Measurements from ENCODE around the gene PPDPF. TPM values are rescaled to one million over a fixed set of nuclear protein-coding genes. Genes with fewer than 3 reads are reported as not detected.

Gene PPDPF
- total and polyA plus RNA-seq, 2 donors (not counting 3 experiments of a cell fraction or from before 2014, with no cell fraction given): 52.2 to 219 TPM

DNA sequence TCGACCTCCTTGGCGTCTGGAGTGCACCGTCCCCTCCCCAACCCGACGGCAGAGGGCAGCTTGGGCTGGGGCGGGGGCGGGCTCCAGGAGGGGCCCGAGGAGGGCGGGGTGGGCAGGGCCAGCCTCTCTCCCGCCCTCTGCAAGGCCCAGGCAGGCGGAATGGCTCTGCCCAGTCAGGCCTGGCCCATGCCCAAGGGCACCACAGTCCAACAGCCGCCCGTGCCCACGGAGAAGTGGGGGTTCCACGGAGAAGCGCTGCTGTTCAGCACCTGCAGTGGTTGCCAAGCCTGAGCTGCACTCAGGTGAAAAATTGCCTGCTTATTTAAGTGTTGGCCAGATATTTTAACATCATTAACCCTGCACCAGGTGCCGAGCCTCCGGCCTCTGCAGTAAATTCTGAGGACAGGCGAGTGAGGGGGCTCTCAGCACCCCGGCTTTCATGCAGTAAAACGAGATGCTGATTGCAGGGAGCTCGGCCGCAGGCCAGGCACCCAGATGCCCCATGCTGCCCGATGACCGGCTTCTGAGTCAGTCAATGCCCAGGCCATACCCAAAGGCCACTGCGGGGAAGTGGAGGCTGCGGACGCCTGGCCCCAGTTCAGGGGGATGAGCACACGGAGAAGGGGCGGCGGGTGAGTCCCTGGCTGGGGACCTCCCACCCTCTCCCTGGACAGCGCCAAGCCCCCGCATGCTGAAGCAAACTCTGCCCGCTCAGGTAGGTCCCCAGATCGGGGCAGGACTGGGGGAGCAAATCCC lies 27.3 kb downstream of the PPDPF start, which contains the start of gene SRMS:
Gene SRMS, minus strand, starts transcription at position 25 of the 756 bp plus-strand sequence. CDS start 286 bp downstream, outside the sequence.
- ChIA-PET CTCF (interaction anchor here (1.9 kb wide), 1 partner anchor 10 kb away, joined by 12 read pairs; the partner anchor contains the start of gene PTK6), POLR2A (no interaction called here)
- no peak within 1 kb of the TSS for H3K4me3 ChIP-seq (replicated peaks in 1 of 3; ENCODE audit: insufficient read depth in 1 of 3, low read depth in 1 of 3, low read length in 3 of 3)
- H3K27ac ChIP-seq (ENCODE audit: insufficient read depth, low read depth, low read length): no peak within 1 kb of the TSS
- DNase-seq (ENCODE audit: low read depth, low spot score) (no peak), FAIRE-seq (no peak)
- no peaks in the 10 kb centered on the region for H3K4me1 ChIP-seq (ENCODE audit: control insufficient read depth, extremely low read depth, insufficient read depth, low read length)
- H3K79me2 ChIP-seq (ENCODE audit: control insufficient read depth, insufficient read depth, low read length): no peaks in the 10 kb centered on the region
- H3K4me2 ChIP-seq (ENCODE audit: insufficient read depth, low read length): no peak within 1 kb of the TSS
- H3K9me1 ChIP-seq (replicated peaks; ENCODE audit: control insufficient read depth, extremely low read depth, insufficient read depth, low read length): no peaks in the 10 kb centered on the region
- H3K27me3 ChIP-seq (ENCODE audit: control insufficient read depth in 2 of 2, insufficient read depth in 2 of 2, low read length in 2 of 2): no peaks in the 10 kb centered on the region
- no peaks in the 10 kb centered on the region for H4K20me1 ChIP-seq (replicated peaks; ENCODE audit: control insufficient read depth, extremely low read depth, insufficient read depth, low read length)
- BruUV-seq (replicated peaks): no TSS peak
- TF ChIP-seq EZH2 (IDR thresholded peaks at IDR 0.05; ENCODE audit: borderline replicate concordance, low read depth, low read length, severe bottlenecking): peak; percentile 48
- TF ChIP-seq MYC (IDR thresholded peaks at IDR 0.05; ENCODE audit: low read depth, low read length): no peak
- no peak within 1 kb of the TSS for H3K9ac ChIP-seq (replicated peaks; ENCODE audit: extremely low read depth, insufficient read depth, low read length)
- no peaks in the 10 kb centered on the region for H3K36me3 ChIP-seq (ENCODE audit: control insufficient read depth in 2 of 2, extremely low read depth in 1 of 2, insufficient read depth in 2 of 2, low read length in 2 of 2)
- intact Hi-C loops (cut with micrococcal nuclease) (no loop called here), dilution Hi-C loops (cut with MboI; ENCODE audit: extremely low pct_ligation_motif_present, low sequenced_read_pairs) (no loop called here)
- H3K9me3 ChIP-seq (replicated peaks; ENCODE audit: control insufficient read depth, insufficient read depth, low read length): no peaks in the 10 kb centered on the region
- no peak within 1 kb of the TSS for H2AFZ ChIP-seq (ENCODE audit: low read depth, low read length)

DNA sequence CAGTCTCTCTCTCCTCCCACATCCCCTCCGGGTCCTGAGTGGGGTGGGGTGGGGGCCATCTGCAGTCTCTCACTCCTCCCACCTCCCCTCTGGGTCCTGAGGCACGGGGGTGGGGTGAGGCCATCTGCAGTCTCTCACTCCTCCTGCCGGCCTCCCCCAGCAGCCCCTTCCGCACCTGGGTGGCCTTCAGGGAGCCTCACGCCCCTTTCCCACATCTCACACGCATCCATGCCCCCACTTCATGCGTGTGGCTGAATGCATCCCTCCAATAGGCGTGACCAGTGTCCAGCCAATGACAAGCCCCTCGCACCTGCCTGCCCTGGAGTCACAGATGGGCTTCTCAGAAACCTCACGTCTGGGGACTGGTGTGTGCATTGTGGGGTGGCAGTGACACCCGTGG lies 28.0 kb downstream of the PPDPF start:
- intact Hi-C loops (cut with micrococcal nuclease) (no loop called here), dilution Hi-C loops (cut with MboI; ENCODE audit: extremely low pct_ligation_motif_present, low sequenced_read_pairs) (no loop called here)
- Histone ChIP-seq H3K9ac (replicated peaks; ENCODE audit: extremely low read depth, insufficient read depth, low read length) (no peak overlapping the region), H3K36me3 (ENCODE audit: control insufficient read depth in 2 of 2, extremely low read depth in 1 of 2, insufficient read depth in 2 of 2, low read length in 2 of 2) (no peaks in the 10 kb centered on the region), H3K4me3 (replicated peaks in 1 of 3; ENCODE audit: insufficient read depth in 1 of 3, low read depth in 1 of 3, low read length in 3 of 3) (no peak overlapping the region), H3K27ac (ENCODE audit: insufficient read depth, low read depth, low read length) (no peak overlapping the region), H3K4me2 (ENCODE audit: insufficient read depth, low read length) (no peak overlapping the region), H3K79me2 (ENCODE audit: control insufficient read depth, insufficient read depth, low read length) (no peaks in the 10 kb centered on the region), H3K27me3 (ENCODE audit: control insufficient read depth in 2 of 2, insufficient read depth in 2 of 2, low read length in 2 of 2) (no peaks in the 10 kb centered on the region), H4K20me1 (replicated peaks; ENCODE audit: control insufficient read depth, extremely low read depth, insufficient read depth, low read length) (no peaks in the 10 kb centered on the region), H2AFZ (ENCODE audit: low read depth, low read length) (no peak overlapping the region), H3K9me3 (replicated peaks; ENCODE audit: control insufficient read depth, insufficient read depth, low read length) (no peaks in the 10 kb centered on the region), H3K4me1 (ENCODE audit: control insufficient read depth, extremely low read depth, insufficient read depth, low read length) (no peaks in the 10 kb centered on the region), H3K9me1 (replicated peaks; ENCODE audit: control insufficient read depth, extremely low read depth, insufficient read depth, low read length) (no peaks in the 10 kb centered on the region)
- ChIA-PET POLR2A (no interaction called here), CTCF (no interaction called here)
- DNase-seq (ENCODE audit: low read depth, low spot score) (no peak), FAIRE-seq (no peak)
- no peak for TF ChIP-seq EZH2 (IDR thresholded peaks at IDR 0.05; ENCODE audit: borderline replicate concordance, low read depth, low read length, severe bottlenecking)
- no peak for TF ChIP-seq FOS (IDR thresholded peaks at IDR 0.05; ENCODE audit: borderline replicate concordance, insufficient read depth, low read length)
- TF ChIP-seq, protein P1, sequence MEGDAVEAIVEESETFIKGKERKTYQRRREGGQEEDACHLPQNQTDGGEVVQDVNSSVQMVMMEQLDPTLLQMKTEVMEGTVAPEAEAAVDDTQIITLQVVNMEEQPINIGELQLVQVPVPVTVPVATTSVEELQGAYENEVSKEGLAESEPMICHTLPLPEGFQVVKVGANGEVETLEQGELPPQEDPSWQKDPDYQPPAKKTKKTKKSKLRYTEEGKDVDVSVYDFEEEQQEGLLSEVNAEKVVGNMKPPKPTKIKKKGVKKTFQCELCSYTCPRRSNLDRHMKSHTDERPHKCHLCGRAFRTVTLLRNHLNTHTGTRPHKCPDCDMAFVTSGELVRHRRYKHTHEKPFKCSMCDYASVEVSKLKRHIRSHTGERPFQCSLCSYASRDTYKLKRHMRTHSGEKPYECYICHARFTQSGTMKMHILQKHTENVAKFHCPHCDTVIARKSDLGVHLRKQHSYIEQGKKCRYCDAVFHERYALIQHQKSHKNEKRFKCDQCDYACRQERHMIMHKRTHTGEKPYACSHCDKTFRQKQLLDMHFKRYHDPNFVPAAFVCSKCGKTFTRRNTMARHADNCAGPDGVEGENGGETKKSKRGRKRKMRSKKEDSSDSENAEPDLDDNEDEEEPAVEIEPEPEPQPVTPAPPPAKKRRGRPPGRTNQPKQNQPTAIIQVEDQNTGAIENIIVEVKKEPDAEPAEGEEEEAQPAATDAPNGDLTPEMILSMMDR (IDR thresholded peaks at IDR 0.05; ENCODE audit: extremely low read depth in 1 of 2, insufficient read depth in 1 of 2, low read depth in 1 of 2, low read length in 2 of 2): no peak
- no peak for TF ChIP-seq GATA2 (IDR thresholded peaks at IDR 0.05; ENCODE audit: insufficient read depth, insufficient read length, low read depth, low read length)
- no peak for TF ChIP-seq POLR2A (IDR thresholded peaks at IDR 0.05; ENCODE audit: low read depth, low read length)
- TF ChIP-seq MYC (IDR thresholded peaks at IDR 0.05; ENCODE audit: low read depth, low read length): no peak
- TF ChIP-seq POLR2AphosphoS5 (IDR thresholded peaks at IDR 0.05; ENCODE audit: insufficient read depth, low read depth, low read length): no peak
- no peak for TF ChIP-seq JUN (IDR thresholded peaks at IDR 0.05; ENCODE audit: borderline replicate concordance, insufficient read depth, insufficient read length, low read depth)
- TF ChIP-seq MAX (IDR thresholded peaks at IDR 0.05; ENCODE audit: insufficient read depth, insufficient read length): no peak
- BruUV-seq (replicated peaks): no TSS peak
